GM23338 (cell line): Measurements from ENCODE around the gene DOCK6. TPM values are rescaled to one million over a fixed set of nuclear protein-coding genes. Genes with fewer than 3 reads are reported as not detected.

Experiments used
- ATAC-seq: fragments of 200-7000 bp; cut with Tn5 transposase; 3 replicates; pipeline ENCODE4 v1.9.1; 2020
- DNase-seq: peaks from one replicate; pipeline ENCODE4 v3.0.0-alpha.2; 2015; ENCODE audit warnings: low spot score
- H2AFZ ChIP-seq: fragments of 200-600 bp; sonication (generic); 2 replicates; pipeline ENCODE4 v1.8.0; 2016; ENCODE audit warnings: antibody characterized with exemption, mild to moderate bottlenecking, moderate library complexity
- H3F3A ChIP-seq: fragments of 200-600 bp; sonication (generic); replicated peaks from 2 replicates; pipeline ENCODE4 v1.8.0; 2017; ENCODE audit warnings: antibody characterized with exemption, mixed run types, low read depth
- H3K27ac ChIP-seq: fragments of 200-600 bp; sonication (generic); 2 replicates; pipeline ENCODE4 v1.6.1; 2016; ENCODE audit warnings: low read depth
- H3K27me3 ChIP-seq: fragments of 200-600 bp; sonication (generic); 2 replicates; pipeline ENCODE4 v1.8.0; 2016; ENCODE audit warnings: mild to moderate bottlenecking, mixed run types, moderate library complexity; ENCODE audit not compliant: insufficient read depth
- H3K36me3 ChIP-seq: fragments of 200-600 bp; sonication (generic); 2 replicates; pipeline ENCODE4 v1.8.0; 2016; ENCODE audit warnings: mild to moderate bottlenecking; ENCODE audit not compliant: insufficient read depth
- H3K4me1 ChIP-seq: fragments of 200-600 bp; sonication (generic); 2 replicates; pipeline ENCODE4 v1.8.0; 2016; ENCODE audit warnings: mild to moderate bottlenecking, moderate library complexity; ENCODE audit not compliant: insufficient read depth
- H3K4me2 ChIP-seq: fragments of 200-600 bp; sonication (generic); 2 replicates; pipeline ENCODE4 v1.7.1; 2017; ENCODE audit warnings: mixed run types
- H3K4me3 ChIP-seq: fragments of 200-600 bp; sonication (generic); 2 replicates; pipeline ENCODE4 v1.6.1; 2016; ENCODE audit warnings: mixed run types
- H3K79me2 ChIP-seq: fragments of 200-600 bp; sonication (generic); replicated peaks from 2 replicates; pipeline ENCODE4 v1.8.0; 2017; ENCODE audit warnings: mild to moderate bottlenecking; ENCODE audit not compliant: insufficient read depth
- H3K9me2 ChIP-seq: fragments of 200-600 bp; sonication (generic); 2 replicates; pipeline ENCODE4 v1.8.0; 2017; ENCODE audit not compliant: insufficient read depth
- H4K20me1 ChIP-seq: fragments of 200-600 bp; sonication (generic); replicated peaks from 2 replicates; pipeline ENCODE4 v1.8.0; 2017; ENCODE audit warnings: mild to moderate bottlenecking; ENCODE audit not compliant: insufficient read depth
- H3K27ac Mint-ChIP-seq: 2 replicates; pipeline ENCODE4 v1.8.0; 2020; ENCODE audit warnings: inconsistent platforms, mild to moderate bottlenecking, moderate library complexity, mixed read lengths
- H3K27me3 Mint-ChIP-seq: 3 replicates; pipeline ENCODE4 v1.8.0; 2022; ENCODE audit warnings: low read depth, mild to moderate bottlenecking, moderate library complexity, mixed read lengths, inconsistent platforms; ENCODE audit not compliant: insufficient read depth, poor library complexity
- H3K36me3 Mint-ChIP-seq: 3 replicates; pipeline ENCODE4 v1.8.0; 2021; ENCODE audit warnings: low read depth, mild to moderate bottlenecking, inconsistent platforms, moderate library complexity, mixed read lengths
- H3K4me1 Mint-ChIP-seq: 3 replicates; pipeline ENCODE4 v1.8.0; 2020; ENCODE audit warnings: mild to moderate bottlenecking, inconsistent platforms, mixed read lengths
- H3K4me3 Mint-ChIP-seq: 3 replicates; pipeline ENCODE4 v1.8.0; 2021; ENCODE audit warnings: moderate library complexity, mild to moderate bottlenecking, inconsistent platforms, mixed read lengths
- H3K9me3 Mint-ChIP-seq: 3 replicates; pipeline ENCODE4 v1.8.0; 2020; ENCODE audit warnings: moderate library complexity, mild to moderate bottlenecking, inconsistent platforms, mixed read lengths
- CREB1 ChIP-seq: fragments of 250-450 bp; sonication (Bioruptor Pico); IDR thresholded peaks from 2 replicates; pipeline ENCODE4 v1.5.0; 2020; ENCODE audit warnings: low read depth, mild to moderate bottlenecking, moderate library complexity
- EZH2 ChIP-seq: fragments of 200-600 bp; sonication (generic); IDR thresholded peaks from one replicate; pipeline ENCODE4 v1.8.0; 2017; ENCODE audit warnings: antibody characterized with exemption, mild to moderate bottlenecking, low read depth; ENCODE audit not compliant: unreplicated experiment
- EZH2phosphoT487 ChIP-seq: fragments of 200-600 bp; sonication (generic); IDR thresholded peaks from one replicate; pipeline ENCODE4 v1.8.1; 2018; ENCODE audit warnings: antibody characterized with exemption; ENCODE audit not compliant: unreplicated experiment
- JUNB ChIP-seq: IDR thresholded peaks from one replicate; pipeline ENCODE4 v1.6.1; 2016; ENCODE audit warnings: antibody characterized with exemption; ENCODE audit not compliant: unreplicated experiment
- NANOG ChIP-seq: IDR thresholded peaks from 2 replicates; pipeline ENCODE4 v1.6.1; 2016; ENCODE audit warnings: antibody characterized with exemption, borderline replicate concordance
- POLR2AphosphoS5 ChIP-seq: IDR thresholded peaks from 2 replicates; pipeline ENCODE4 v1.6.1; 2016; ENCODE audit warnings: antibody characterized with exemption, low read depth
- REST ChIP-seq: IDR thresholded peaks from one replicate; pipeline ENCODE4 v1.6.1; 2018; ENCODE audit warnings: antibody characterized with exemption; ENCODE audit not compliant: unreplicated experiment
- STAT1 ChIP-seq: IDR thresholded peaks from one replicate; pipeline ENCODE4 v1.6.1; 2016; ENCODE audit warnings: antibody characterized with exemption; ENCODE audit not compliant: unreplicated experiment
- ZNF114 ChIP-seq: fragments of 250-450 bp; sonication (Bioruptor Pico); IDR thresholded peaks from 2 replicates; pipeline ENCODE4 v1.5.0; 2020; ENCODE audit warnings: mild to moderate bottlenecking, moderate library complexity
- ZNF331 ChIP-seq: fragments of 250-450 bp; sonication (Bioruptor Pico); IDR thresholded peaks from 2 replicates; pipeline ENCODE4 v1.5.0; 2020; ENCODE audit warnings: low read depth, mild to moderate bottlenecking, moderate library complexity
- polyA plus RNA-seq: library from polyadenylated mRNA; unstranded; fragments of >200 nt; fragmentation: Nextera tagmentation; extraction: Ambion mirVana; gene quantifications from 2 replicates; pipeline ENCODE4 v1.2.1, GENCODE V29; 2016
- total RNA-seq: library from RNA; depleted of rRNA; stranded (reverse); fragments of >200 nt; shearing (Covaris generic); gene quantifications from 2 replicates; pipeline ENCODE4 v1.2.3, GENCODE V29; 2014
- TF ChIP-seq, protein P1 (sequence below): fragments of 250-450 bp; sonication (Bioruptor Pico); IDR thresholded peaks from 2 replicates; pipeline ENCODE4 v1.5.0; 2020; ENCODE audit warnings: mild to moderate bottlenecking, moderate library complexity
- TF ChIP-seq, protein P2 (sequence below), 2 experiments: fragments of 200-600 bp in 1 of 2; sonication (generic) in 1 of 2; conservative IDR thresholded peaks; 2 replicates each; pipeline versions ENCODE4 v1.5.1 to v1.6.1; 2016 to 2017; ENCODE audit warnings: antibody characterized with exemption in 2 of 2, low read depth in 2 of 2, mild to moderate bottlenecking in 2 of 2, moderate library complexity in 1 of 2
- TF ChIP-seq, protein P3 (sequence below): IDR thresholded peaks from 2 replicates; pipeline ENCODE4 v1.6.1; 2016; ENCODE audit warnings: antibody characterized with exemption

The DOCK6 gene
- total and polyA plus RNA-seq, 2 experiments from 2014 or later: 34.6 to 49.0 TPM

GRCh38 chr19:11246941-11247340 lies 15.4 kb downstream of the DOCK6 start:
- Histone ChIP-seq H3F3A (0 out of 2 replicates have a peak, but pooled peaks cover 3% of the 10 kb centered on the region), H3K27ac (no peak overlapping the region), H3K4me2 (no peak overlapping the region), H3K79me2 (no peaks in the 10 kb centered on the region), H4K20me1 (no peaks in the 10 kb centered on the region; the same call in 1 of the 2 replicates), H2AFZ (no peak overlapping the region), H3K27me3 (no peaks in the 10 kb centered on the region), H3K9me2 (no peaks in the 10 kb centered on the region), H3K4me1 (no peaks in the 10 kb centered on the region), H3K36me3 (peaks cover 6% of the 10 kb centered on the region; the same call in 1 of the 2 replicates), H3K4me3 (no peak overlapping the region)
- Mint-ChIP-seq H3K4me1 (no peaks in the 10 kb centered on the region), H3K36me3 (peaks cover 40% of the 10 kb centered on the region), H3K27ac (no peak overlapping the region), H3K4me3 (no peak overlapping the region), H3K9me3 (no peaks in the 10 kb centered on the region), H3K27me3 (peaks cover 6% of the 10 kb centered on the region)
- ATAC-seq (no peak), DNase-seq (no peak)
- TF ChIP-seq, protein P1, sequence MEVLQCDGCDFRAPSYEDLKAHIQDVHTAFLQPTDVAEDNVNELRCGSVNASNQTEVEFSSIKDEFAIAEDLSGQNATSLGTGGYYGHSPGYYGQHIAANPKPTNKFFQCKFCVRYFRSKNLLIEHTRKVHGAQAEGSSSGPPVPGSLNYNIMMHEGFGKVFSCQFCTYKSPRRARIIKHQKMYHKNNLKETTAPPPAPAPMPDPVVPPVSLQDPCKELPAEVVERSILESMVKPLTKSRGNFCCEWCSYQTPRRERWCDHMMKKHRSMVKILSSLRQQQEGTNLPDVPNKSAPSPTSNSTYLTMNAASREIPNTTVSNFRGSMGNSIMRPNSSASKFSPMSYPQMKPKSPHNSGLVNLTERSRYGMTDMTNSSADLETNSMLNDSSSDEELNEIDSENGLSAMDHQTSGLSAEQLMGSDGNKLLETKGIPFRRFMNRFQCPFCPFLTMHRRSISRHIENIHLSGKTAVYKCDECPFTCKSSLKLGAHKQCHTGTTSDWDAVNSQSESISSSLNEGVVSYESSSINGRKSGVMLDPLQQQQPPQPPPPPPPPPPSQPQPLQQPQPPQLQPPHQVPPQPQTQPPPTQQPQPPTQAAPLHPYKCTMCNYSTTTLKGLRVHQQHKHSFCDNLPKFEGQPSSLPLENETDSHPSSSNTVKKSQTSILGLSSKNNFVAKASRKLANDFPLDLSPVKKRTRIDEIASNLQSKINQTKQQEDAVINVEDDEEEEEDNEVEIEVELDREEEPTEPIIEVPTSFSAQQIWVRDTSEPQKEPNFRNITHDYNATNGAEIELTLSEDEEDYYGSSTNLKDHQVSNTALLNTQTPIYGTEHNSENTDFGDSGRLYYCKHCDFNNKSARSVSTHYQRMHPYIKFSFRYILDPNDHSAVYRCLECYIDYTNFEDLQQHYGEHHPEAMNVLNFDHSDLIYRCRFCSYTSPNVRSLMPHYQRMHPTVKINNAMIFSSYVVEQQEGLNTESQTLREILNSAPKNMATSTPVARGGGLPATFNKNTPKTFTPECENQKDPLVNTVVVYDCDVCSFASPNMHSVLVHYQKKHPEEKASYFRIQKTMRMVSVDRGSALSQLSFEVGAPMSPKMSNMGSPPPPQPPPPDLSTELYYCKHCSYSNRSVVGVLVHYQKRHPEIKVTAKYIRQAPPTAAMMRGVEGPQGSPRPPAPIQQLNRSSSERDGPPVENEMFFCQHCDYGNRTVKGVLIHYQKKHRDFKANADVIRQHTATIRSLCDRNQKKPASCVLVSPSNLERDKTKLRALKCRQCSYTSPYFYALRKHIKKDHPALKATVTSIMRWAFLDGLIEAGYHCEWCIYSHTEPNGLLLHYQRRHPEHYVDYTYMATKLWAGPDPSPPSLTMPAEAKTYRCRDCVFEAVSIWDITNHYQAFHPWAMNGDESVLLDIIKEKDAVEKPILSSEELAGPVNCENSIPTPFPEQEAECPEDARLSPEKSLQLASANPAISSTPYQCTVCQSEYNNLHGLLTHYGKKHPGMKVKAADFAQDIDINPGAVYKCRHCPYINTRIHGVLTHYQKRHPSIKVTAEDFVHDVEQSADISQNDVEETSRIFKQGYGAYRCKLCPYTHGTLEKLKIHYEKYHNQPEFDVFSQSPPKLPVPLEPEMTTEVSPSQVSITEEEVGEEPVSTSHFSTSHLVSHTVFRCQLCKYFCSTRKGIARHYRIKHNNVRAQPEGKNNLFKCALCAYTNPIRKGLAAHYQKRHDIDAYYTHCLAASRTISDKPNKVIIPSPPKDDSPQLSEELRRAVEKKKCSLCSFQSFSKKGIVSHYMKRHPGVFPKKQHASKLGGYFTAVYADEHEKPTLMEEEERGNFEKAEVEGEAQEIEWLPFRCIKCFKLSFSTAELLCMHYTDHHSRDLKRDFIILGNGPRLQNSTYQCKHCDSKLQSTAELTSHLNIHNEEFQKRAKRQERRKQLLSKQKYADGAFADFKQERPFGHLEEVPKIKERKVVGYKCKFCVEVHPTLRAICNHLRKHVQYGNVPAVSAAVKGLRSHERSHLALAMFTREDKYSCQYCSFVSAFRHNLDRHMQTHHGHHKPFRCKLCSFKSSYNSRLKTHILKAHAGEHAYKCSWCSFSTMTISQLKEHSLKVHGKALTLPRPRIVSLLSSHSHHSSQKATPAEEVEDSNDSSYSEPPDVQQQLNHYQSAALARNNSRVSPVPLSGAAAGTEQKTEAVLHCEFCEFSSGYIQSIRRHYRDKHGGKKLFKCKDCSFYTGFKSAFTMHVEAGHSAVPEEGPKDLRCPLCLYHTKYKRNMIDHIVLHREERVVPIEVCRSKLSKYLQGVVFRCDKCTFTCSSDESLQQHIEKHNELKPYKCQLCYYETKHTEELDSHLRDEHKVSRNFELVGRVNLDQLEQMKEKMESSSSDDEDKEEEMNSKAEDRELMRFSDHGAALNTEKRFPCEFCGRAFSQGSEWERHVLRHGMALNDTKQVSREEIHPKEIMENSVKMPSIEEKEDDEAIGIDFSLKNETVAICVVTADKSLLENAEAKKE (CRISPR knock-in tag): no peak
- TF ChIP-seq ZNF114 (CRISPR knock-in tag) (no peak), CREB1 (CRISPR knock-in tag) (no peak), EZH2phosphoT487 (no peak), POLR2AphosphoS5 (no peak), JUNB (no peak), NANOG (no peak), EZH2 (no peak), REST (no peak), STAT1 (no peak), ZNF331 (CRISPR knock-in tag) (no peak)
- TF ChIP-seq, protein P2, sequence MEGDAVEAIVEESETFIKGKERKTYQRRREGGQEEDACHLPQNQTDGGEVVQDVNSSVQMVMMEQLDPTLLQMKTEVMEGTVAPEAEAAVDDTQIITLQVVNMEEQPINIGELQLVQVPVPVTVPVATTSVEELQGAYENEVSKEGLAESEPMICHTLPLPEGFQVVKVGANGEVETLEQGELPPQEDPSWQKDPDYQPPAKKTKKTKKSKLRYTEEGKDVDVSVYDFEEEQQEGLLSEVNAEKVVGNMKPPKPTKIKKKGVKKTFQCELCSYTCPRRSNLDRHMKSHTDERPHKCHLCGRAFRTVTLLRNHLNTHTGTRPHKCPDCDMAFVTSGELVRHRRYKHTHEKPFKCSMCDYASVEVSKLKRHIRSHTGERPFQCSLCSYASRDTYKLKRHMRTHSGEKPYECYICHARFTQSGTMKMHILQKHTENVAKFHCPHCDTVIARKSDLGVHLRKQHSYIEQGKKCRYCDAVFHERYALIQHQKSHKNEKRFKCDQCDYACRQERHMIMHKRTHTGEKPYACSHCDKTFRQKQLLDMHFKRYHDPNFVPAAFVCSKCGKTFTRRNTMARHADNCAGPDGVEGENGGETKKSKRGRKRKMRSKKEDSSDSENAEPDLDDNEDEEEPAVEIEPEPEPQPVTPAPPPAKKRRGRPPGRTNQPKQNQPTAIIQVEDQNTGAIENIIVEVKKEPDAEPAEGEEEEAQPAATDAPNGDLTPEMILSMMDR (conservative IDR thresholded peaks at IDR 0.05; ENCODE audit: low read depth in 2 of 2): no peak
- TF ChIP-seq, protein P3, sequence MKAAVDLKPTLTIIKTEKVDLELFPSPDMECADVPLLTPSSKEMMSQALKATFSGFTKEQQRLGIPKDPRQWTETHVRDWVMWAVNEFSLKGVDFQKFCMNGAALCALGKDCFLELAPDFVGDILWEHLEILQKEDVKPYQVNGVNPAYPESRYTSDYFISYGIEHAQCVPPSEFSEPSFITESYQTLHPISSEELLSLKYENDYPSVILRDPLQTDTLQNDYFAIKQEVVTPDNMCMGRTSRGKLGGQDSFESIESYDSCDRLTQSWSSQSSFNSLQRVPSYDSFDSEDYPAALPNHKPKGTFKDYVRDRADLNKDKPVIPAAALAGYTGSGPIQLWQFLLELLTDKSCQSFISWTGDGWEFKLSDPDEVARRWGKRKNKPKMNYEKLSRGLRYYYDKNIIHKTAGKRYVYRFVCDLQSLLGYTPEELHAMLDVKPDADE: no peak
